HG03442 (cell line): ENCODE results near the gene B4GALT4.
A peak's percentile ranks its signal among the peaks of the same experiment; 100 is the strongest.

Experiments
- ATAC-seq: cut with Tn5 transposase; IDR thresholded peaks from one replicate; pipeline ENCODE4 v1.9.1; 2021; ENCODE audit warnings: mild to moderate bottlenecking, moderate library complexity; ENCODE audit not compliant: unreplicated experiment

Gene B4GALT4

GRCh38 chr3:119238363-119238762 is 2.3 kb downstream of the B4GALT4 start:
- ATAC-seq = no peak

GRCh38 chr3:119237299-119237698 is 3.4 kb downstream of the B4GALT4 start:
- no peak for ATAC-seq

GRCh38 chr3:119236756-119237155 is 3.9 kb downstream of the B4GALT4 start:
- no peak for ATAC-seq

- ATAC-seq = no peak
These were observed 5.5 kb downstream of the B4GALT4 start for GRCh38 chr3:119235151-119235550.

DNA sequence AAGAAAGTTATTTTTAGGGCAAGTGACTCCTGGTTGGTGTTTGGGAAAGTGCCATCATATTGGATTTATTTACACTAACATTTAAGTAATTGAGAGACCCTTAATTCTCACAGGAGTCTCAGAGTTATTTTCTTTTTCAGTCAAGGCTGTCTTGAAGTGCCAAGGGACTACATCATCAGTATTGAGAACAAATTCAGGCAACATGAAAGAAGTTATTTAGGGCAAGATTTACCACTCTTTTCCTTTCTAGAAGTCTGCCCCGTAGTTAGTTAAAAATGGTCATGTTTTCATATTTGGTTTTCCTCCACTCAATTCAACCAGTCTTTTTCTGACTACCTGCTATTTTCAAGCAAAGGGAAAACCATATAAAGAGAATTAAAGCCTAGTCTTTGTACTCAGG is 6.1 kb downstream of the B4GALT4 start:
- no peak for ATAC-seq

GRCh38 chr3:119230745-119231144 is 9.9 kb downstream of the B4GALT4 start:
- no peak for ATAC-seq

DNA sequence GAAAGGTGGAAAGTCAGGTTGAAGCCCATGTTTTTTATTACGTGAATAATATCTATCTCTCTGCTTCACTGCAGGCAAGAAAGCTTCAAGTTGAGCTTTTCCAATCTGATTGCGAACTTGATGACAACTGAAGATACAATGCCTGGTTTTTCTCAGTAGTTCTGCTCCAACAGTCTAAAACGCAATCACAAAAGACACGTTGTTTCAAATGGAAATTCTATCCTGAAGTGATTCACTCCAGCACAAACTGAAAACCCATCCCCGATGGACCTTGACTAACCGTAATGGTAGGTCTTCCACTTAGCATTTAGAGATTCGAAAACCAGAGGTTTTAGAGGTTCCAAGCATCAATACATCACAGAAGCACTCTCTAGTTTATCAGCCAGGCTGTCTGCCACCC is 10.6 kb downstream of the B4GALT4 start:
- no peak for ATAC-seq

DNA sequence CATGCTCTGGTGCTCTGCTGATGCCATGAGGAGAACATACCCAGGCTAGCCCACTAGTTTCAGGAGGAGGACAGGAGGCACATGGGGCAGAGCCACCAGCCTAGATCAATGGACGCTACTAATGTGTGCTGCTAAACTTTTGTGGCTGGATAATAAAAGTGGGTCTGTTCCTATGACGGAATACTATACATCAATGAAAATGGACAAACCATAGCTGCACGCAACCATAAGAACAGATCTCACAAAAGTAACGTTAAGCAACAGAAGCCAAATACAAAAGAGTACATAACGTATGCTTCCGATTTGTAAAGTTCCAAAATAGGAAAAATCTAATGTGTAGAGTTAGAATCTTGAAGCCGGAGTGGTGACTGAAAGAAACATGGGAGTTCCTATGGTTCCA is 11.5 kb downstream of the B4GALT4 start:
- no peak for ATAC-seq

- ATAC-seq = no peak
These were observed 12.1 kb downstream of the B4GALT4 start for GRCh38 chr3:119228373-119229145.

DNA sequence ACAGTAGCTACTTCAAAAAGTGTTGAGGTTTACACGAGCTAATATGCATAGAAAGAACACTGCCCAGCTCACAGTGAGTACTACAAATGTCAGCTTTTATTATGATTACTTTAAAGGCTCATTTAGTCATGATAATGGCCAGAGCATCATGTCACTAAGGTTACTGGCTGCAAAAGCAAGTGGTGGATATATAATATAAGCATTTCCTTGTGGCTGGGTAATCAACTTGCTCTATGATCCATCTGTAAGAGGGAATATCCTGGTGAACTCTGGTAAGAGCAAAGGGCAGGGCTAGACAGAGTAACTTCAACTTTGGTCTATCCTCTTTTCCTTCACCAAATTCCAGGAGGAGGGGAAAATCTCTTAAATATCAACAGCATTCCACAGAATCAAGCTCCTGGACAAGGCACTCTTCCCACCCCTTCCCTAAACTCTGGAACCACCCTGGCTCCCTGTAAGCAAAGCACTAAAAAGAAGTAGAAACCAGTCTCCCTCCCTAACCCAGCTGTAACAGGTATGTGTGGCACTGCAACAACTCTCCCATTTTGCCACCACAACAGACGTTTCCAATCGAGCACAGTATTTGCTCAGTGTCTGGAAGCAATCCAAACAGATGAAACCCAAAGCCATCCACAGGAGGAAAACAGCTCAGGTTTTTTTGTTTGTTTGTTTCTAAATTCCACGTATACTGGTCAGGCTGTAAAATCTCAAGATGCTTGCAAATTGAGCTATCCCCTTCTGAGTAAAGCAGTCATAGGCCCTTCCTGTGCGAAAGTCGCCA is 13.4 kb downstream of the B4GALT4 start:
- ATAC-seq = no peak

DNA sequence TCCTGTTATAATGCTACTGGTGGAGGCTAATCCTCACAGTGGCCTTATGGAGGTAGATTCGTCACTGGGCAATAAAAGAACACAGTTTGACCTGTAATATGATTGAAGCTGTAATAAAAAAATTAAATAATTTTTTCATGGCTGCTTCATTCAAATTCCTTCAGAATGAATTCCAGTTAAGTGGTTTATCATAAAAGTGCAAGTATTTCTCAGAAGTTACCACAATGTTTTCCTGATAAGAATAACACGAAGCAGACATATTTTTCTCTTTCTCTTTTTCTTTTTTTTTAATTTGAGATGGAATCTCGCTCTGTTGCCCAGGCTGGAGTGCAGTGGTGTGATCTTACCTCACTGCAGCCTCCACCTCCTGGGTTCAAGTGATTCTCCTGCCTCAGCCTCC is 15.6 kb downstream of the B4GALT4 start:
- ATAC-seq = no peak

DNA sequence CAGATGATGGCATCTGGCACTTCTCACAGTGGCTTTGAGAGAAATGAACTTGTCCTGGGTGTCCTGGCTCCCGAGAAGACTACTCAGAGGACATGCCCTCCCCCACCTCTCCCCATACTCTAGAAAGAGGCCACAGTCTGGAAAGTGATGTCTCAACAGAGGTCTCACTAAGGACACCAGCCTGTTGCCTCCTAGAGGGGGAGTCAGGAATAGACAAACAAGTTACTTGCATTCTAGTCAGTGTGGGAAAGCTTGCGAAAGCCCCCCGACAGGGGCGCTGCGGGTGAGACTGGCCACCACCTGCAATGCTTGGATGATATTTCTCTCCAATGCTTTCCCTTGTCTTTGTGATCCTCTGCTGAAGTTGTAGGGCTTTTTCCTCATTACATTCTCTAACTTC is 17.2 kb downstream of the B4GALT4 start:
- ATAC-seq = no peak

DNA sequence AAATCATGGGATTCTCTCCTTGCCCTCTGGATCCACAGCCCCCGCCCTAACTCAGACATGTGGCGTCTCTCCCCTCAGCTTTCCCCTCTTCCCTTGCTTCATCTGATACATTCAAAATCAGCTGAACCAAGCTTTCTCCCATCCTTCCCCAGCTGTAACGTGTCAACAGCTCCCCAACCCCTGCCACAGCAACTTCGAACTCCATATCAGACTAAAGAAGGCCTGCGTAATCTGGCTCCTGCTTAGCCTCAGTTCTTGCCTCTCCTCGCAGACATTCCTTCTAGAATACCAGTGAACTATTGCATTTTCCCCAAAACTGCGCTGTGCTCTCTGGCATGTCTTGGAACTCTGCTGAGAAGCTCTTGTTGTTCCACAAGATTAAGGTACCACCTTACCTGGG is 18.3 kb downstream of the B4GALT4 start:
- no peak for ATAC-seq

DNA sequence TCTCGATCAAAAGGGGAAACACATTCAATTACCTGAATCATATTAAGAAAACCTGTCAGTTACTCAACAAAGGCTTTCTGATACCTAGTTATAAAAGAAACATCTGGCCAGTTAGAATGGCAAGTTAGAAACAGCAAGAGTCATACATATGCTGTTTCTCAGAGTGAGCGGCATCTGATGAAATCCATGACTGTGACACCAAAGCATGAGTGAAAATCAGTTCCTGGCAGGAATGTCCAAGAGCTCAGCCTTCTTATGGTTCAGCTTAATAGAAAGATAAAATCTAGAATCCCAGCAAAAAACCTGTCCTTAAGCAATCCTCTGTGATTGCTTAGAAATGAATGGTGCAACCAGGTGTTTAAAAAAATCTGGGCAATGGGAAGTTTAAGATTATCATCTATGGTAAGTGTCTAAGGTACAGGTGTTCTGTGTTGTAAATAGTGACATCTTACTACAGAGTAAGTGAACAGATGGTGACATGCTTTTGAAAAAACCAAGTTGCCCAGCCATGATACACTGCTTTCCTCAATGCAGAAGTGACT is 18.8 kb downstream of the B4GALT4 start:
- no peak for ATAC-seq

DNA sequence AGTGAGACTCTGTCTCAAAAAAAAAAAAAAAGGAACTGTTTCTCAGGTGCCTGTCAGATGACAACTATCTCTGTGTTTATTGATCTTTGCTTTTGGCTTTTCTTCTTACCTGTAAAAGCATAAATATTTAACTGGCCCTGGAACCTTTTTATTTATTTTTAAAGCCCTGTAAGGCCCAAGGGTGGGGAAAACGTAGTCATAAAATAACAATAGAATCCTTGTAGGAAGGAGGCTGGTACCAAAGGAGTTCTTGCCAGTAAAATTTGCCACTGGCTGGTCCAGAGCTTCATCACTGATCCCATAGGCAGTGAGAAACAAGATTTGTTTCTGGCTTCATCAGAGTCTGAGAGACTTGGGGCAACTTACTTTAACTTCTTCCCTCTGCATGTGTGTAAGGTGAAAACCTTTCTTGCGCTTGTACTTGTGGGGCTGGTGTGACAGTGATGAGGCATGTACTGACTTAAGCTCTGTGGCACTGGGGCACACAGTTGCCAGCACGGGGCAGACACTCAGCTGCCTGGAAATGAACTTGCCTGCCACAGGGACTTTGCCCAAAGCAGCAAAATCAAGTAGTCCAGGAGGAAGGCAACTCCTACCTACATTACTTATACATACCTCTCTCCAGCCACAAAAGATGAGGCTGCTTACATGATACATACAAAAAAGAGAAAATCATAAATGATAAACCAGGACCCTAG is 19.6 kb downstream of the B4GALT4 start:
- ATAC-seq = no peak

DNA sequence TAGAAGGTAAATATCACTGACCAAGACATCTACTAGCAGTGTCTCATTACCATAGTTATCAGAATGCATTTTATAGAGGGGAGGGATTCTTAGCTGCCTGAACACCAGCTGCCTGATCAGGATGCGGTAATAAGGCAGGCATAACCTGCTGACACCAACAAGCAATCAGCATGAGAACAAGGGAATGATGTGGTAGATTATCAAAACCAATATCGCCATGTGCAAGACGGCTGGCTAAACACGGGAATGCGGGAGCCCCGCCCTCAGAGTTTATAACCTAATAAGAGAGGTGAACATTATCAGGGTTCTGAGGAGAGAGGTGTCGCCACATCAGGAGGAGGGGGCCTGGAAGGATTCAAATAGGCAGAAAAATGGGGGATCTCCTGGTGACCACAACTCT is 20.5 kb downstream of the B4GALT4 start:
- ATAC-seq = no peak

- ATAC-seq = peak; percentile 95
These were observed 21.6 kb downstream of the B4GALT4 start for GRCh38 chr3:119219069-119219468.

GRCh38 chr3:119211803-119212202 is 28.9 kb downstream of the B4GALT4 start:
- ATAC-seq = no peak

DNA sequence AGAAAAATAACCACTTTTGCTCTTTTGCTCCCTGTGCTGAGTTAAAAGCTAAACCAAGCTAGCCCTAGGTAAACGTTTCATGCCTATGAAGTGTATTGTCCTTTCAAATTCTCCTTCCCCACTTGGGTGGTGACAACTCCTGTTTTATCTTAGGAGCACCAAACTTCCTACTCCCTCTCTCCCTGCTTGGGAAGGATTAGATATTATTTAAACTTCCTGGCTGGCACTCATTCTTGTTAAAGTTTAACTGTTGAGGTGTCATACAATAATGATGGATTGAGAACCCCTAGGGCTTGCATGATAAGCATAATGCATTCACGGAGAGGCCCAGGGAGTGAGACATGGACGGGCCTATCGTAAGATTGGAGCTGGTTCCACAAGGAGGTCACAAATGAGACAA is 29.5 kb downstream of the B4GALT4 start:
- no peak for ATAC-seq

- ATAC-seq = no peak
These were observed 33.2 kb downstream of the B4GALT4 start for GRCh38 chr3:119207512-119207875.
